ENCODE measurements around the gene CHD9. TPM values are rescaled to one million over a fixed set of nuclear protein-coding genes. Genes with fewer than 3 reads are reported as not detected.

CHD9 gene
- polyA plus RNA-seq, 1 donor from 2014 or later, result 69.3 TPM

DNA sequence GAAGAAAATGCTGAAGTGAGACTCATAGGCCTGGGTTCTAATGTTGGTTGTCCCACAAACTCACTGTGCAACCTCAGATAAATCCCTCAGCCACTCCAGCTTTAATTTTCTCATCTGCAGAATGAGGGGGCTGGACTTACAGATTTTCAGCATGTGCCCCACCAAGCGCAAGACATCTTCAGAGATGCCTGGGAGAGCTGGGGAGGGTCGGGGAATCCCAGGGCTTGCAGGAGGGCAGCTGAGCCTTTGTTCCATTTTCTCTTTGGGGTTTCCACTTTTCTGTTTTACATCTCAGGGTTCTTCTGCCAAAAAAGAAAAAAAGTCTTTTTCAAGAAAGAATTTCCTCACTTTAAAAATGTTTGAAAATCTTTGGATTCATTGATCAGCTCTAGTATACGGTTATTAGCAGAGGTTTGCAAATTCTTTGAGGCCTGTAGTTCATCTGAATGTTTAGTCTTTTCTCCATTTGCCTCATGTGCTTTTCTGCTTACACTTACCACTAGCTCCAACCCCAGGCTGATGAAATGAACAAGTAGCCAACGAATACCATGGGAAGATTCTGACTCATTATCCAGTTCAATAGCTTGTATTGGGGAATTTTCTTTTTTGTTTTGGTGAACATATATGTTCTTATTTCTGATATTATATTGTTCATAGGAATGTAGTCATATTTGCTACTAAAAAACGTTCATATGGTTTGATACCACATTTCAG, 56.4 kb downstream of the CHD9 start:
- Histone ChIP-seq H3K9ac (ENCODE audit: low read length) (no peak overlapping the region), H3K27ac (ENCODE audit: low read length) (no peak overlapping the region), H2AFZ (ENCODE audit: low read depth, low read length) (no peak overlapping the region), H3F3A (ENCODE audit: insufficient read depth, low read length, poor library complexity, severe bottlenecking) (no peaks in the 10 kb centered on the region), H3K36me3 (ENCODE audit: insufficient read depth, low read length) (no peaks in the 10 kb centered on the region), H3K9me2 (ENCODE audit: insufficient read depth, low read length) (no peaks in the 10 kb centered on the region), H3K79me2 (replicated peaks; ENCODE audit: insufficient read depth, low read length) (no peaks in the 10 kb centered on the region), H3K4me3 (ENCODE audit: low read length) (no peak overlapping the region), H3K27me3 (ENCODE audit: insufficient read depth, low read depth, low read length) (no peaks in the 10 kb centered on the region), H3K4me2 (ENCODE audit: low read length) (no peak overlapping the region), H4K20me1 (ENCODE audit: insufficient read depth) (no peaks in the 10 kb centered on the region), H3K9me3 (ENCODE audit: low read length) (no peaks in the 10 kb centered on the region)
- TF ChIP-seq, protein P1, sequence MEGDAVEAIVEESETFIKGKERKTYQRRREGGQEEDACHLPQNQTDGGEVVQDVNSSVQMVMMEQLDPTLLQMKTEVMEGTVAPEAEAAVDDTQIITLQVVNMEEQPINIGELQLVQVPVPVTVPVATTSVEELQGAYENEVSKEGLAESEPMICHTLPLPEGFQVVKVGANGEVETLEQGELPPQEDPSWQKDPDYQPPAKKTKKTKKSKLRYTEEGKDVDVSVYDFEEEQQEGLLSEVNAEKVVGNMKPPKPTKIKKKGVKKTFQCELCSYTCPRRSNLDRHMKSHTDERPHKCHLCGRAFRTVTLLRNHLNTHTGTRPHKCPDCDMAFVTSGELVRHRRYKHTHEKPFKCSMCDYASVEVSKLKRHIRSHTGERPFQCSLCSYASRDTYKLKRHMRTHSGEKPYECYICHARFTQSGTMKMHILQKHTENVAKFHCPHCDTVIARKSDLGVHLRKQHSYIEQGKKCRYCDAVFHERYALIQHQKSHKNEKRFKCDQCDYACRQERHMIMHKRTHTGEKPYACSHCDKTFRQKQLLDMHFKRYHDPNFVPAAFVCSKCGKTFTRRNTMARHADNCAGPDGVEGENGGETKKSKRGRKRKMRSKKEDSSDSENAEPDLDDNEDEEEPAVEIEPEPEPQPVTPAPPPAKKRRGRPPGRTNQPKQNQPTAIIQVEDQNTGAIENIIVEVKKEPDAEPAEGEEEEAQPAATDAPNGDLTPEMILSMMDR (IDR thresholded peaks at IDR 0.05; ENCODE audit: poor library complexity, severe bottlenecking), result no peak
- TF ChIP-seq POLR2AphosphoS5 (IDR thresholded peaks at IDR 0.05), result no peak
- TF ChIP-seq SMC3 (conservative IDR thresholded peaks at IDR 0.05; ENCODE audit: poor library complexity), result no peak
- TF ChIP-seq MXI1 (conservative IDR thresholded peaks at IDR 0.05; ENCODE audit: poor library complexity, severe bottlenecking), result no peak
- TF ChIP-seq EP300 (conservative IDR thresholded peaks at IDR 0.05; ENCODE audit: poor library complexity, severe bottlenecking), result no peak
- TF ChIP-seq, protein P2, sequence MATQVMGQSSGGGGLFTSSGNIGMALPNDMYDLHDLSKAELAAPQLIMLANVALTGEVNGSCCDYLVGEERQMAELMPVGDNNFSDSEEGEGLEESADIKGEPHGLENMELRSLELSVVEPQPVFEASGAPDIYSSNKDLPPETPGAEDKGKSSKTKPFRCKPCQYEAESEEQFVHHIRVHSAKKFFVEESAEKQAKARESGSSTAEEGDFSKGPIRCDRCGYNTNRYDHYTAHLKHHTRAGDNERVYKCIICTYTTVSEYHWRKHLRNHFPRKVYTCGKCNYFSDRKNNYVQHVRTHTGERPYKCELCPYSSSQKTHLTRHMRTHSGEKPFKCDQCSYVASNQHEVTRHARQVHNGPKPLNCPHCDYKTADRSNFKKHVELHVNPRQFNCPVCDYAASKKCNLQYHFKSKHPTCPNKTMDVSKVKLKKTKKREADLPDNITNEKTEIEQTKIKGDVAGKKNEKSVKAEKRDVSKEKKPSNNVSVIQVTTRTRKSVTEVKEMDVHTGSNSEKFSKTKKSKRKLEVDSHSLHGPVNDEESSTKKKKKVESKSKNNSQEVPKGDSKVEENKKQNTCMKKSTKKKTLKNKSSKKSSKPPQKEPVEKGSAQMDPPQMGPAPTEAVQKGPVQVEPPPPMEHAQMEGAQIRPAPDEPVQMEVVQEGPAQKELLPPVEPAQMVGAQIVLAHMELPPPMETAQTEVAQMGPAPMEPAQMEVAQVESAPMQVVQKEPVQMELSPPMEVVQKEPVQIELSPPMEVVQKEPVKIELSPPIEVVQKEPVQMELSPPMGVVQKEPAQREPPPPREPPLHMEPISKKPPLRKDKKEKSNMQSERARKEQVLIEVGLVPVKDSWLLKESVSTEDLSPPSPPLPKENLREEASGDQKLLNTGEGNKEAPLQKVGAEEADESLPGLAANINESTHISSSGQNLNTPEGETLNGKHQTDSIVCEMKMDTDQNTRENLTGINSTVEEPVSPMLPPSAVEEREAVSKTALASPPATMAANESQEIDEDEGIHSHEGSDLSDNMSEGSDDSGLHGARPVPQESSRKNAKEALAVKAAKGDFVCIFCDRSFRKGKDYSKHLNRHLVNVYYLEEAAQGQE (IDR thresholded peaks at IDR 0.05; ENCODE audit: borderline replicate concordance), result no peak
- no peak for TF ChIP-seq EZH2 (IDR thresholded peaks at IDR 0.05; ENCODE audit: borderline replicate concordance, insufficient read depth, low read length, poor library complexity, severe bottlenecking)
- no peak for TF ChIP-seq RAD21 (conservative IDR thresholded peaks at IDR 0.05)
- no peak for TF ChIP-seq TAF1 (IDR thresholded peaks at IDR 0.05; ENCODE audit: low read depth)

DNA sequence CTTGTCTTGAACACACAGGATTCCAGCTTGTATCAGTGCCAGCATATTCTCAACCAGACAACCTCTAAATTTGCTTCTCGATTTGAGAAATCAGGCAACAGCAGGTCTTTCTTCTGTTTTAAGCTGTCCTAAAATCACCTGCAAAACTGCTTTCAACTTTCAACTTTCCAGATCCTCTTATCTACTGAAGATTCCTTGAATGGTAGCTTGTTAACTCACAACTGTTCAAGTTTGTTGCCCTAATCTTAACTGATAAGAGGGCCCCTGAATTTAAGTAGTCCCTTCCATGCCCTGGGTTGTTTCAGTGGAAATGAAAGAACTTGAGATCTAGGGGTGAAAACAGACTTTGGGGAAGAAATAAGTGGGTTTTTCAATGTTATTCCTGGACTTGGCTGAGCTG, 57.2 kb downstream of the CHD9 start:
- no peaks in the 10 kb centered on the region for H3K9me3 ChIP-seq (ENCODE audit: low read length)
- H3K9me2 ChIP-seq (ENCODE audit: insufficient read depth, low read length), result no peaks in the 10 kb centered on the region
- no peaks in the 10 kb centered on the region for H3F3A ChIP-seq (ENCODE audit: insufficient read depth, low read length, poor library complexity, severe bottlenecking)
- H2AFZ ChIP-seq (ENCODE audit: low read depth, low read length), result no peak overlapping the region
- H3K27ac ChIP-seq (ENCODE audit: low read length), result no peak overlapping the region
- no peak for TF ChIP-seq TAF1 (IDR thresholded peaks at IDR 0.05; ENCODE audit: low read depth)
- TF ChIP-seq RAD21 (conservative IDR thresholded peaks at IDR 0.05), result no peak
- TF ChIP-seq SMC3 (conservative IDR thresholded peaks at IDR 0.05; ENCODE audit: poor library complexity), result no peak
- TF ChIP-seq EP300 (conservative IDR thresholded peaks at IDR 0.05; ENCODE audit: poor library complexity, severe bottlenecking), result no peak
- no peak for TF ChIP-seq POLR2AphosphoS5 (IDR thresholded peaks at IDR 0.05)
- TF ChIP-seq MXI1 (conservative IDR thresholded peaks at IDR 0.05; ENCODE audit: poor library complexity, severe bottlenecking), result no peak
- no peak for TF ChIP-seq EZH2 (IDR thresholded peaks at IDR 0.05; ENCODE audit: borderline replicate concordance, insufficient read depth, low read length, poor library complexity, severe bottlenecking)
- TF ChIP-seq, protein P2 (IDR thresholded peaks at IDR 0.05; ENCODE audit: borderline replicate concordance), result no peak
- TF ChIP-seq, protein P1 (IDR thresholded peaks at IDR 0.05; ENCODE audit: poor library complexity, severe bottlenecking), result no peak
- no peak overlapping the region for H3K9ac ChIP-seq (ENCODE audit: low read length)
- H4K20me1 ChIP-seq (ENCODE audit: insufficient read depth), result no peaks in the 10 kb centered on the region
- no peaks in the 10 kb centered on the region for H3K36me3 ChIP-seq (ENCODE audit: insufficient read depth, low read length)
- no peaks in the 10 kb centered on the region for H3K79me2 ChIP-seq (replicated peaks; ENCODE audit: insufficient read depth, low read length)
- H3K27me3 ChIP-seq (ENCODE audit: insufficient read depth, low read depth, low read length), result no peaks in the 10 kb centered on the region
- no peak overlapping the region for H3K4me3 ChIP-seq (ENCODE audit: low read length)
- H3K4me2 ChIP-seq (ENCODE audit: low read length), result no peak overlapping the region

Measured in neural cell (in vitro differentiated cells).